NCI-H2029 treated with DMSO at 0.1 percent for 48 hours (cell line): ENCODE results near the gene ZNF787.
"Not testable (repeated sequence)": the region's sequence is repeated elsewhere in the genome, so short reads cannot be mapped to it uniquely, and the experiment has no call there.

Experiments
- DNase-seq: peaks from one replicate; lab custom pipeline; 2025; lab: John Stamatoyannopoulos, UW

ZNF787 gene

DNA sequence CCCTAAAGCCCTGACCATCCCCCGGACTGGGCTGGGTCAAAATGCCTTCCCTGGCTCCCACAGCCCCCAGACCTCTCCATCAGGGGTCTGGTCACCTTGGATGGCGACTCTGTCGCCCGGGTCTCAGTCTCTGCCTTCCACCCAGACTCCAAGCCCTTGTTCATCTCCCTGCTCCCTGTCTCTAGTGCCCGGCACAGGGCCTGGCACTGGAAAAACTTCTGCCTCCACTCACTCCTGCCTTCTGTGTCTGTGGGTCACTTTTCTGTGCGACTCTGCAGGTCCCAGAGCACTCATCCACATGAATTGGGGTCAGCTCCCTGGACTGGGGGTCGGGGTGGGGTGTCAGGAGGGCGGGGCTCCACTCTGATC lies 1.1 kb downstream of the ZNF787 start:
- no peak for DNase-seq

DNA sequence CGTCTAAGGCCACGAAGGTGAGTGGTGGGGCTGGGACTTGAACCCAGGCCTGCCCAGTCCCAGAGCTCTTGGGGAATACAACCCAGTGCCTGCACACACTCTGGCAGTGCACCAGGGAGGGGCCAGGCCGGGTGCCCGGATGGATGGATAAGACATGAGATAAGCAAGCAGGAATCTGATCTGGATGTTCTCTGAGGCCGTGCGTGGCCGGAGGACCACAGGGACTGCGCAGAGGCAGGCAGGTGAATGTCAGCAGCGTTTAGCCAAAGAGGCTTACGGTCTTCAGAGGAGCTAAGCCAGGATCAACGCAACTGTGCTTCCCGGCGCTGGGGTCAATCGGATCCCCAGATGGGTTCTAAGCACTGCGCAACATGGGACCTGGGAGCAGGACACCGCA lies 1.5 kb downstream of the ZNF787 start:
- DNase-seq, result no peak

GRCh38 chr19:56118666-56119581 lies 2.2 kb downstream of the ZNF787 start:
- no peak for DNase-seq

DNA sequence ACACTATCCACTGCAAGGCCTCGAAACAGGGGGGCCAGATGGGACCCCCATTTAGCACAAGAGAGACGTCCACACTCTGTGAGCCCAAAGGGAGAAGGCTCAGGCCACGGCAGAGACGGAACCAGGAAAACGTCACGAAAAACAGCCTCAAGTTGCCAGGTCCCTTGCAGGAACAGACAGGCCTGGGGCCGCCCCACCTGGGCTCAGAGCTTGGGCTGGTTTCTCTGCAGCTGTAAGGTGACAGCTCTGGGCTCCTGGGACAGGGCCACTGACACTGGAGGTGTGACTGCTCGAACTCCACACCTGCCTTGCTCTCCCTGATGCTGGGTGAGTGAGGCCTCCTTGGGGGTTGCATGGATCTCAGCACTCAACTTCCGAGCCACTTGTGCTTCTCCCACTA lies 3.2 kb downstream of the ZNF787 start:
- no peak for DNase-seq

GRCh38 chr19:56117376-56117884 lies 3.7 kb downstream of the ZNF787 start:
- DNase-seq, result no peak

GRCh38 chr19:56116606-56117005 lies 4.5 kb downstream of the ZNF787 start:
- no peak for DNase-seq

GRCh38 chr19:56115490-56115889 lies 5.6 kb downstream of the ZNF787 start:
- DNase-seq, result no peak

- no peak for DNase-seq
Observed at GRCh38 chr19:56114778-56115110, 6.4 kb downstream of the ZNF787 start.

- no peak for DNase-seq
Observed at GRCh38 chr19:56114051-56114777, 6.9 kb downstream of the ZNF787 start.

DNA sequence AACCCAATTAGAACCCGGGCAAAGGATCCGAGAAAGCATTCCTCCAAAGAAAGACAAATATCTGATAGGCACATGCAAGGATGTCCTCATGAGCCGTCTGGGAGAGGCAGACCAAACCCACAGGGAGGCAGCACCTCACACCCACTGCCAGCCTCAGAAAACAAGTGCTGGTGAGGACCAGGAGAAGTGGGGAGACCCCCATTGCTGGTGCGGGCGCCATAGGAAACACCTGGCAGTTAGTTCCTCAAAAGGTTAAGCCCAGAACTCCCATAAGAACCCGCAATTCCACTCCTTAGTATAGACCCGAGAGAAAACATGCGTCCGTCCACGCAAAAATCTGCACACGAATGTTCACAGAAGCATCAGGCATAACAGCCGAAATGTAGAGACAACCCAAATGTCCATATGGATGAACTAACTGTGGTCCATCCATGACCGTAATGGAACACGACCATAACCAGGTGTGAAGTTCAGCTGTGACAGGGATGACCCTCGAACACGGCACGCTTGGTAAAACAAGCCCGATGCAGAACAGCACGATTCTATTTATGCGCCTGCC lies 7.9 kb downstream of the ZNF787 start:
- no peak for DNase-seq

DNA sequence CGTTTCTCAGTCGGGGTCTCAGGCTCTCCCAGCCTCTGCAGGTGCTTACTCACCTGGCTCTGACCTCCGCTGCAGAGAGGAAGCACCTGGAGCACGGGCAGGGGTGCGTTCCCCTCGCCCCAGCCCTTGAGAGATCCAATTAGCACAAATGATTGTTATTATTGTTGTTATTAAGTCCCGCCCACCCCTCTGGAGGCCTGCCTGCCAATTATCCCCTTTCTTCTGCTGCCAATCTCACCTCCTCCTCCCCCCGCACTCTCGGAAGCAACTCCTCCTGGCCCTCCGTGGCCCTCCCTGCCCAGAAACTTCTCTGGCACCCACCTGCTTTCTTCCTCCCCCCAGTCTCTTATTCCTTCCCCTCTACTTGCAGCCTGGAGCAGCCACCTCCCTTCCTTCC lies 8.8 kb downstream of the ZNF787 start:
- no peak for DNase-seq

DNA sequence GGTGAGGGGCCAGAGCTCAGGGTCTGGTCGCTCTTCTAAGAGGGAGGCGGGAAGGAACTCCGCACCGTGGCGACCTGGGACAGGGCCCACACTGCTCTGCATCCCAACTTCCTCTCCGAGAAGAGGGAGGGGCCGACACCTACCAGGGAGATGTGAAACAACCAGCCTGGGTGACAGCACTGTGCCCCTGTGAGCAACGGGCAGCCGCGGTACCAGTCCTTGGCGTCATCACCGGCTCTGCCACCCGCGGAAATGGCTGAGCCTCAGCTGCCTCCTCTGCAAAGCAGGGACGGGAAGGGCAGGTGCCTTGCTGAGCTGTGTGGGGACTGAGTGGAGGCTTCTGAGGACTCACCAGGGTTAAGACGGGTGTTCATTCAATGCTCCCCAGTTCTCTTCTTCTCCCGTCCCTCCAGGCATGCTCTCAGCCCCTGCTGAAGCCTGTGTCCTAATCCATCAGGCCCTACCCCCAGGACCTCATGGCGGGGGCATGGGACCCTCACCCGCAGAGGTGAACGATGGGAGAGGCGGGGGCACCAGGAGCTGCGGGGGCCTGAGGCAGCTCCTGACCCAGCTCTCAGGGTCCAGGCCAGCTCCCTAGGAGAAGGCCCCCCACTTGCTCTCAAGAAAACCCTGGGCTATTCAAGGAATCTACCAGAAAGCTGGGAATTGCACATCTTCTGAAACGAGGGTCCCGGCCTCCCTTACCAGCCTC lies 9.3 kb downstream of the ZNF787 start:
- DNase-seq, result no peak

- DNase-seq, result no peak
Observed at GRCh38 chr19:56110515-56111448, 10.3 kb downstream of the ZNF787 start.

- DNase-seq, result no peak
Observed at GRCh38 chr19:56109226-56109625, 11.9 kb downstream of the ZNF787 start.

- no peak for DNase-seq
Observed at GRCh38 chr19:56108447-56109195, 12.5 kb downstream of the ZNF787 start.

DNA sequence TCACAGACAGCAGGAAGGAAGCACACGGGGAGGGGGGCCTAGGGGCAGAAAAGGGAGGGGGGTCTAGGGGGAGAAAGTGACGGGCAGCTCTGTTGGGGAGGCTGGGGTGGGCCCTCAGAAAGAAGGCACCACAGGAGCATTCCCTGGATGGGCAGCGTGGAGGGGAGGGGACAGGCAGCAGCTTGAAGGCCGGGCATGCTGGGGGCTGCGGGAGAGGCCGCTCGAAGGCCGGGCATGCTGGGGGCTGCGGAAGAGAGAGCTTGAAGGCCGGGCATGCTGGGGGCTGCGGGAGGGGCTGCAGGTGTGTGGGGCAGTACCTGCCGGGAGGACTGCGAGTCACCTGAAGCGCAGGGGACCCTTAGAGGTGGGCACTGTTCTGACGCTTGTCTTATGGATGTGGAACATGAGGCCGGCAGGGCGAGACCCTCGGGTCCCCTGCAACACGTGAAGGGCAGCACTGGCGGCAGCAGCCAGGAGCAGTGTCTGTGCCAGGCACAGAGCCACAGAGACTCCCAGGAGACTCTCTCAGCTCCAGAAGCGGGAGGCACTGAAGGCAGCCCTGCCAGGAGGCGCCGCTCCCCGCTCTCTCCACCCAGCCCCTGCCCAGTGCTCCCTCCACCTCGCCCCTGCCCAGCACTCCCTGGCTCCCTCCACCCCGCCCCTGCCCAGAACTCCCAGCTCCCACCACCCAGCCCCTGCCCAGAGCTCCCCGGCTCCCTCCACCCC lies 13.3 kb downstream of the ZNF787 start:
- DNase-seq, result no peak

DNA sequence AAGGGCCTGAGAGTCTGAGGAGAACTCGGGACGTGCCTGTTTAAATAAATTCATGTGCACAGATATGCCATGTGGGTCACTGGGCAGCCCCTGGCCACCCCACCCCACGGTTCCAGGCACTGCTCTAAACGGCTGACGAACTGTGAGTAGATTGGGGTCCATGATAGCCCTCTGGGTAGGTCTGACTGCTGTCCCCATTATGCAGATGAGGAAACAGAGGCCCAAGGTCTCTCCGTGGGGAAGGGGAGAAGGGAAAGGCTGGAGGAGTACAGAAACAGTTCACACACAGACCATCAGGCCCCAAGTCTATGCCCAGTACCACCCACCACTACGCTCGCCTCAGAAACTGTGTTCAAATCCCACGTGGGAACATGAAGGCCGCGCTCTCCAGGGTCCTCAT lies 14.1 kb downstream of the ZNF787 start:
- DNase-seq, result no peak

DNA sequence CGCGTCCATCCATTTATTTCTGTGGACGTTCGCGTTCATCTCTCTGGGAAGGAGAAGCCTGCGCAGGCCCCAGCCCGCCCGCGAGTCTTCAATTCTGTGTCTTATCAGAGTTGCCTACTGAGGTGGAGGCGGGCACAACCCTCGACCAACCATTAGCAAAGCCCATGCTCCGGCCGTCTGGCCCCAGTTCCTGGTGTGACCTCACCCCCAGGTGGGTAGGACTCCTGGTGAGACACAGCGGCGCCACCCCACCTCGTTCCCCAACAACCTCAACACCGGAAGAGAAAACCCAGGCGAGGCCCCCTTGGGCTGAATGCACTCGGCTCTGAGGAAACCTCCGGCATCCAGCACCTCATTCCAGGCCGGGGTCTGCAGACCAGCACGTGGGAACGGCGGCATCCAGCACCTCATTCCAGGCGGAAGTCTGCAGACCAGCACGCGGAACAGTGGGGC lies 14.7 kb downstream of the ZNF787 start:
- no peak for DNase-seq

DNA sequence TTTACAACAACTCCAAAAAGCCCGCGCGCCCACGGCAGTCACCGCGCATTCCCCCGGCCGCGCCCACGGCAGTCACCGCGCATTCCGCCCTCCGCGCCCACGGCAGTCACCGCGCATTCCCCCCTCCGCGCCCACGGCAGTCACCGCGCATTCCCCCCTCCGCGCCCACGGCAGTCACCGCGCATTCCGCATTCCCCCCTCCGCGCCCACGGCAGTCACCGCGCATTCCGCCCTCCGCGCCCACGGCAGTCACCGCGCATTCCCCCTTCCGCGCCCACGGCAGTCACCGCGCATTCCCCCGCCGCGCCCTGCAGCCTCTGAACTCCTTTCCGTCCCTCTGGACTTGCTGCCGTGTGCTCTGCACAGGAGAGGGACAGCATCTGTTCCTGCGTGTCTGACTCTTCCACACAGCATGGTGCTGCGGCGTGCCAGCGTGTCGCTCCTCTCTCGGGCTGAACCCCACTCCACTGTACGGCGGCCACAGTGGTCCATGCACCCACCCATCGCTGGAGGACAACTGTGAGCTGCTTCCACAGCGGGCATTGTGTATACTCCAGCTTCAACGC lies 15.2 kb downstream of the ZNF787 start:
- not testable (repeated sequence) for DNase-seq
